HG02623 (cell line): ENCODE data around the gene UBE2F.
A peak's percentile ranks its signal among the peaks of the same experiment; 100 is the strongest.
"Not testable (repeated sequence)": the region's sequence is repeated elsewhere in the genome, so short reads cannot be mapped to it uniquely, and the experiment has no call there.

Source experiments
- ATAC-seq: cut with Tn5 transposase; IDR thresholded peaks from one replicate; pipeline ENCODE4 v1.9.1; 2021; ENCODE audit warnings: moderate library complexity; ENCODE audit not compliant: unreplicated experiment

UBE2F gene

GRCh38 chr2:238042849-238043584 lies 76.2 kb downstream of the UBE2F start:
- no peak for ATAC-seq

GRCh38 chr2:238043851-238044250 lies 77.0 kb downstream of the UBE2F start:
- no peak for ATAC-seq

- ATAC-seq, result no peak
Measured at GRCh38 chr2:238045575-238045974, 78.8 kb downstream of the UBE2F start.

- ATAC-seq, result no peak
Measured at GRCh38 chr2:238046725-238047270, 80.0 kb downstream of the UBE2F start.

- ATAC-seq, result no peak
Measured at GRCh38 chr2:238053191-238053776, 86.5 kb downstream of the UBE2F start.

- no peak for ATAC-seq
Measured at GRCh38 chr2:238055841-238056240, 89.0 kb downstream of the UBE2F start.

GRCh38 chr2:238057696-238058575 lies 91.1 kb downstream of the UBE2F start:
- not testable (repeated sequence) for ATAC-seq

- ATAC-seq, result no peak
Measured at GRCh38 chr2:238059505-238059904, 92.7 kb downstream of the UBE2F start.

- no peak for ATAC-seq
Measured at GRCh38 chr2:238060096-238060541, 93.3 kb downstream of the UBE2F start.

GRCh38 chr2:238060542-238061314 lies 93.9 kb downstream of the UBE2F start, which contains the start of gene SCLY:
SCLY (plus strand) TSS chr2:238061001; CDS start chr2:238061055, 54 bp downstream.
- ATAC-seq, result peak; percentile 95

- ATAC-seq, result peak; percentile 2
Measured at GRCh38 chr2:238061315-238062202, 94.7 kb downstream of the UBE2F start.

GRCh38 chr2:238063414-238064189 lies 96.8 kb downstream of the UBE2F start:
- ATAC-seq, result no peak

- no peak for ATAC-seq
Measured at GRCh38 chr2:238064376-238064775, 97.6 kb downstream of the UBE2F start.

- no peak for ATAC-seq
Measured at GRCh38 chr2:238065071-238065846, 98.4 kb downstream of the UBE2F start.

GRCh38 chr2:238066218-238066617 lies 99.4 kb downstream of the UBE2F start:
- ATAC-seq, result no peak

GRCh38 chr2:238066718-238067117 lies 99.9 kb downstream of the UBE2F start:
- not testable (repeated sequence) for ATAC-seq

- no peak for ATAC-seq
Measured at GRCh38 chr2:238067939-238068338, 101.1 kb downstream of the UBE2F start.
